Breast epithelium (tissue), 3 donors: ENCODE measurements around the gene SETDB1.

Experiments
- POLR2A ChIP-seq: fragments of 450-650 bp; IDR thresholded peaks from one replicate; pipeline ENCODE4 v1.6.1; 2016; ENCODE audit warnings: antibody characterized with exemption, mild to moderate bottlenecking, moderate library complexity
- TF ChIP-seq, protein P1 (sequence below), 3 donors: fragments of 450-650 bp; IDR thresholded peaks; one replicate each; pipeline ENCODE4 v1.5.1; 2016 to 2017; ENCODE audit warnings: antibody characterized with exemption in 3 of 3, mild to moderate bottlenecking in 3 of 3, moderate library complexity in 3 of 3

DNA sequence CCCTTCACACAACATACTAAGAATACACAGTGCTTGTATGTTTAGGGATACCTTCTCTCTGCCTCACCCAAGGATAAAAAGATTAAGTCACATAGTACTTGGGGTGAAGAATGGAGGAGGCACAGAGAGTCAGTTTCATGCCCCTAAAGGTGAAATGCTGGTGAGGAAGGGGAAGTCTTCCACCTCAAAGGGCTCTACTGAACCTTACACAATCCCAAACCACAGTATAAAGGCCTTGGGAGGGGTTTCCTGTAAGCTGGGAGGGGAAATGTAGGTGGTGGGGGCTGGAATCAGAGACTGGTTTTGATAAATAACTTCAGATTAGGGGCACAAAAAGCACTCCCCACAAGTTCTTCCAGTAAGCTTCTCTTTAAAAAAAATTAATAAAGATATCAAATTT, 77.0 kb downstream of the SETDB1 start:
- TF ChIP-seq, protein P1, sequence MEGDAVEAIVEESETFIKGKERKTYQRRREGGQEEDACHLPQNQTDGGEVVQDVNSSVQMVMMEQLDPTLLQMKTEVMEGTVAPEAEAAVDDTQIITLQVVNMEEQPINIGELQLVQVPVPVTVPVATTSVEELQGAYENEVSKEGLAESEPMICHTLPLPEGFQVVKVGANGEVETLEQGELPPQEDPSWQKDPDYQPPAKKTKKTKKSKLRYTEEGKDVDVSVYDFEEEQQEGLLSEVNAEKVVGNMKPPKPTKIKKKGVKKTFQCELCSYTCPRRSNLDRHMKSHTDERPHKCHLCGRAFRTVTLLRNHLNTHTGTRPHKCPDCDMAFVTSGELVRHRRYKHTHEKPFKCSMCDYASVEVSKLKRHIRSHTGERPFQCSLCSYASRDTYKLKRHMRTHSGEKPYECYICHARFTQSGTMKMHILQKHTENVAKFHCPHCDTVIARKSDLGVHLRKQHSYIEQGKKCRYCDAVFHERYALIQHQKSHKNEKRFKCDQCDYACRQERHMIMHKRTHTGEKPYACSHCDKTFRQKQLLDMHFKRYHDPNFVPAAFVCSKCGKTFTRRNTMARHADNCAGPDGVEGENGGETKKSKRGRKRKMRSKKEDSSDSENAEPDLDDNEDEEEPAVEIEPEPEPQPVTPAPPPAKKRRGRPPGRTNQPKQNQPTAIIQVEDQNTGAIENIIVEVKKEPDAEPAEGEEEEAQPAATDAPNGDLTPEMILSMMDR (IDR thresholded peaks at IDR 0.05): no peak
- TF ChIP-seq POLR2A: no peak
